GM12873 (cell line): ENCODE results near the gene SIRPD.

ENCODE experiments used
- CTCF ChIP-seq: IDR thresholded peaks from 2 replicates; pipeline ENCODE4 v1.5.1; 2012; ENCODE audit warnings: low read depth, mild to moderate bottlenecking, moderate library complexity, low read length, control low read depth; ENCODE audit not compliant: insufficient read depth; ENCODE audit errors: missing control alignments

SIRPD gene

DNA sequence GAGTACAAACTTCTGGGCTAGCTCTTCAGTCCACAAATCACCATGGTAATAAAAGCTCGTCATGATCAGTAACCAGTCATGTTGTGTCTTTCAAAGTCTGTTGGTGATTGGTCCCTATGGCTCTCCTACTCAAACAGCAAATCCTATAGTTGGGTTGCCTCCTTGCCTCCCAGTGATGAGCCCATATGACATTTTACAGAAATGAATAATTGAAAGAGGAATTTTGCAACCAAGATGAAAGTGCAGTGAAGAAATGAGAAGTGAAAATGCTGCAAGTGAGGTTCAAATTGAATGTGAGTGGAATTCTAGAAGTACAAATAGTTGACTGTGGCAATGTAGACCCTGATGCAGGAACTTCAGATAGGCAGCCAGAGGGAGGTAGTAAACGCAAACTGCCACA is 5.1 kb upstream of the SIRPD start:
- no peak for TF ChIP-seq CTCF

- TF ChIP-seq CTCF = no peak
These were observed 3.8 kb upstream of the SIRPD start for GRCh38 chr20:1561350-1561749.

DNA sequence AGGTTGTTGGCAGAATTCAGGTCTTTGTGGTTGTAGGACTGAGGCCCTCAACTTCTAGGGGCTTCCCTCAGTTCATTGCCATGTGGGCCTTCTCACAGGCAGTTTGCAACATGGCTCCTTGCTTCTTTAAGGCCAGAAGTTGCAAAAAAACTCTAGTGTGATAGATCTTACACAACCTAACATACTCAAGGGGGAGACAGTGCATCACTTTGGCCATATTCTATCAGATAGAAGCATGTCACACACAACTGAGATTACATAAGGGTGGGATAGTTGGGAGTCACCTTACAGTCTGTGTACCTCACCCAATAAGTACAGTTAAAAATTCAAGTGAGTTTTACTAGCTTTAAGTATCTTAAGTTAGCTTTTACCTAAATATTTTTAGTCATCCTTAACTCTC is 1.6 kb downstream of the SIRPD start:
- TF ChIP-seq CTCF = no peak

DNA sequence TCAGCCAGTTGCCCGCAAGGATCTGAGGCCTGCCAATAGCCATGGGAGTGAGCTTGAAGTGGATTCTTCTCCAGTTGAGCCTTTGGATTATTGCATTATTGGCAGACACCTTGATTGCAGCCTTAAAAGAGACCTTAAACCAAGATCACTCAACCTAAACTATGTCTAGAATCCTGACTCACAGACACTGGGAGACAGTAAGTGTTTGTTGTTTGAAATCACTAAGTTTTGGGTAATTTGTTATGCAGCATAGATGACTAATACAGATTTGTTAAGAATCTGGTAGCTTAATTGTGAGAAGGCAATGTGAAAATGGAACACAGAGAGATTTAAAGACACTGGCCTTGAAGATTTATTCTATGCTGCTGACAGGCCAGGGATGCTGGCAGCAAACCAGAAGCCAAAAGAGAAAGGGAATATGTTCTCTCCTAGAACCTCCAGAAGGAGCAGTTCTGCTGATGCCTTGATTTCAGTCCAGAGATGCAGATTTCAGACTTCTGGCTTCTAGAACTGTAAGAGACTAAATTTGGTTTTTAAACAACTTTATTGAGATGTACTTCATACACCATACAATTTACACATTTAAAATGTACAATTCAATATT is 17.6 kb downstream of the SIRPD start:
- no peak for TF ChIP-seq CTCF

- no peak for TF ChIP-seq CTCF
These were observed 18.9 kb downstream of the SIRPD start for GRCh38 chr20:1538655-1539054.

GRCh38 chr20:1537731-1538058 is 19.8 kb downstream of the SIRPD start:
- TF ChIP-seq CTCF = no peak

DNA sequence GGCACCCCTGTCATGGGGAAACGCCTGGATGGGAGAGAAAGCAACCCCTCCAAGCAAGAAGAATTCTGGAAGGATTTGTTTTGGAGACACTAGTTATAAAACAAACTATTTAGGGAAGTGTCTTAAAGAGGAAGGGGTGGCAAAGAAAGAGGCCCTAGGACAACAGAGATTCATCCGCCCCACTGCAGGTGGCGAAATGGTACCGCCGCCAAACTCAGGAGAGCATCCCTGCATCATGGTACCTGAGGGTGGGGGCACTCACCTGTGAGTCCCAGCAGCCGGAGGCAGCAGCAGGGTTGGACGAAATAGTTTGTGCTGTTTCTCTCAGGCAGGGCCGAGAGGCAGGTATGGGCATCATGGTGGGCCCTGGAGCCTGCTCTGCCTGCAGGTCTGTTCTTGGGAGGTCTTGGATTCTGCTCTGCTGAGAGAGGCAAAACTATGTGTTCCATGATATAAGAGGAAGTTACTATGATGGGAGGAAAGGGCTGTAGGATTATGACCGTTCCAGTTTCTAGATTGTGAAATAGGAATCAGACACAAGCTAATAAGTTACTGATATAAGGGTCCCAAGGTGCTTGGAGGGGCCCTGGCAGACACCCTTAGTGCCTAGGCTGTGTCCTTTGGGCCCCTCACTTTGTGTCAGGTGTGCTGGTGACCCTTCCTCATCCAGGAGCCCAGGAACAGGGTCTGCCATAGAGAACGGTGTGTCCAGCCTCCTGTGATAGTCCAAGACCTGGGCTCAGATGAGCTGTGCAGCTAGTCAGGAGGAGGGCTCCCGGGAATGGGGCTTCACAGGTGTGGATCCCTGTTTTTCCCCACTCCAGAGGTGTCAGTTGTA is 20.4 kb downstream of the SIRPD start:
- no peak for TF ChIP-seq CTCF
